Skeletal muscle satellite cell (primary cell): ENCODE measurements around the gene LINGO1.

ENCODE experiments used
- H3K27me3 ChIP-seq: 2 replicates; pipeline ENCODE4 v1.7.0; 2013; ENCODE audit warnings: low read length; ENCODE audit not compliant: control insufficient read depth, insufficient read depth
- H3K36me3 ChIP-seq: 2 replicates; pipeline ENCODE4 v1.7.0; 2013; ENCODE audit warnings: mild to moderate bottlenecking, control low read depth, low read length; ENCODE audit not compliant: insufficient read depth
- H3K4me1 ChIP-seq: 2 replicates; pipeline ENCODE4 v1.7.0; 2013; ENCODE audit warnings: low read length; ENCODE audit not compliant: control insufficient read depth, insufficient read depth
- H3K4me2 ChIP-seq: 2 replicates; pipeline ENCODE4 v1.7.0; 2013; ENCODE audit warnings: mild to moderate bottlenecking, low read length
- H3K4me3 ChIP-seq: 2 replicates; pipeline ENCODE4 v1.7.0; 2013; ENCODE audit warnings: low read length
- H3K9ac ChIP-seq: 2 replicates; pipeline ENCODE4 v1.7.0; 2013; ENCODE audit warnings: mild to moderate bottlenecking, low read depth, low read length, moderate library complexity
- H3K9me3 ChIP-seq: replicated peaks from 2 replicates; pipeline ENCODE4 v1.7.0; 2013; ENCODE audit warnings: mild to moderate bottlenecking, control low read depth, low read length

The LINGO1 gene

DNA sequence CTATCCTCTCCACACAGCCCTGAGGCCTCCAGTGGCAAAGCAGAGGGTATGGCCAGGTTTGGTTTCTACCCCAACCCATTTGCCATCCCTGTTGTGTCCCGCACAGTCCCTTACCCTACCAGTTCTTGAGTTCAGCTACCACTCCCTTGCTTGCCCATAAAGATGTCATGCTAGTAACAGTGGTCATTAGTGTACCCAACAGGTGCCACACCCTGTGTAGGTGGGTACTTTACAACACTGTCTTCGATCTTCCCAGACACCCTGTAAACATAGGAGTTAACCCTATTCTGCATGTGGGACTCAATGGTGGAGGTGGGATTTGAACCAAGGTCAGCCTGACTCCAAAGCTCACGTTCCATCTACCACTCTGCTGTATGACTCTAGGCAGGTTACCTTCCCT, 23.2 kb downstream of the LINGO1 start:
- Histone ChIP-seq H3K36me3 (no peaks in the 10 kb centered on the region), H3K4me1 (peaks cover 8% of the 10 kb centered on the region), H3K9me3 (no peaks in the 10 kb centered on the region), H3K9ac (no peak overlapping the region), H3K4me3 (no peak overlapping the region), H3K4me2 (no peak overlapping the region), H3K27me3 (peaks cover 25% of the 10 kb centered on the region)

DNA sequence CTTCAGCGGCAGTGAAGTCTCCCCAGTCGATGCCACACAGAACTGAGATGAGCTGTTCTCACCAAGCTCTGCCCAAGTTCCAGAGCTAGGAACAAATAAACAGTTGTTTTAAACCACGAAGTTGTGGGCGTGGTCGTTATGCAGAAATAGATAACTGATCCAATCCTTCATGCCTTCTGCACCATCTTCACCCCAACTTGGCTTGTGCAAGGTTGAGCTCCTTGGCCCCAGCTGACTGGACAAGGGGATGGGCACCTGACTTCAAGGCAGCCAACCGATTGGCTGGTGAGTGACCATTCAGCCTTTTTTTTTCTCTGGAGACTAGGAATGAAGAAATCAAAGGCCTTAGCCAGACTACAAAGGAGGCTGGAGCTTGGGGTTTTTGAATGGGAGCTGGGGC, 23.9 kb downstream of the LINGO1 start:
- Histone ChIP-seq H3K36me3 (no peaks in the 10 kb centered on the region), H3K27me3 (peaks cover 26% of the 10 kb centered on the region), H3K9me3 (no peaks in the 10 kb centered on the region), H3K4me1 (peaks cover 8% of the 10 kb centered on the region), H3K4me3 (no peak overlapping the region), H3K4me2 (no peak overlapping the region), H3K9ac (no peak overlapping the region)

DNA sequence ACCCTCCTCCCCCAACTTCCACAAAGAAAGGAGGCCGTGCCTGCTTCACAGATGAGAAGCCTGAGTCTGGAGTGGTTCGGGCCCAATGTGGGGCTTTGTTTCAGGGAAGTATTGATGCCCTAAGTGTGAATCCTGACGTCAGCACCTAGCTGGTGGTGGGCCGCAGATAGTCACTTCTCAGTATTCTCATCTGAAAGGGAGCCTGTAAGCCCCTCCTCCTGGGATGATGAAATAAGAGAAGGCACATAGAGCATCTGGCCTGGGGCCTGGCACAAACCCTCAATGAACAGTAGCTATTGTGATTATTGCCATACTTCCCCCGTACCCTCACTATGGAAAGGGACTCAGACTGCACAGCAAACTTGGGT, 24.8 kb downstream of the LINGO1 start:
- Histone ChIP-seq H3K9ac (no peak overlapping the region), H3K4me3 (no peak overlapping the region), H3K4me1 (peaks cover 8% of the 10 kb centered on the region), H3K4me2 (no peak overlapping the region), H3K9me3 (no peaks in the 10 kb centered on the region), H3K27me3 (peaks cover 35% of the 10 kb centered on the region), H3K36me3 (no peaks in the 10 kb centered on the region)

DNA sequence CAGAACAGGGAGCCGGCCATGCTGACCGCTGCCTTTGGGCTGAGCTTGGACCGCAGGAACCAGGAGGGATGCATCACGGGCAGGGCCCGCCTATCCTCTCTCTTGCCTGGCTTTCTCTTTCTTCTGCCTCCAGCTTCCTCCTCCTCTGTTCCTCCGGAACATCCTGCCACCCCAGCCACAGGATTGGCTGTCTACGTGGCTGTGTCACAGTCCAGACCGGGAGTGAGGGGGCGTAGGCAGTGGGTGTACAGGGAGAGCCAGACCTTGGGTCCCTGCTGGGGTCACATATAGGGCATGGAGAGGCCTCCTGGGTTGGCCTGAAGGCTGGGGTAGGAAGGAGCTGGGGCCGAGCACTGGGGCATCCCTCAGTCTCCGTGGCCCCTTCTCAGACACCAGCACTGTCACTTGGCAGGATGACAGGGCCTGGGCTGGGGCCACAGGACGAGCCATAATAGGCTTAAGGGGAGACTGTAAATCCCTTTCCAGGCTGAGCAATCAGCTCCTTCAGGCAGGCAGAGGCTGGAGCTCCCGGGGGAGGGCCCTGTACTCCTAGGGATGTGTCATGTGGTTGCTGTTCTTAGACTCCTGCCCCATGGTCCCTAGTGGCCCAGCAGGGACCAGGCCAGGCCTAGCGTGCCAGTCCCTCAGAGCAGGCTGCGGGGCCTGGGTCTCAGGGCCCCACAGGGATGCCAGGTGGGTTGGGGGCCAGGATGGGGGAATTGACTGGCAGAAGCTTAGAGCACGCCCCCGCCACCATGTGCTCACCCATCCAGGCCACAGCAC, 25.4 kb downstream of the LINGO1 start:
- Histone ChIP-seq H3K36me3 (no peaks in the 10 kb centered on the region), H3K9me3 (no peaks in the 10 kb centered on the region), H3K4me2 (no peak overlapping the region), H3K4me3 (no peak overlapping the region), H3K9ac (no peak overlapping the region), H3K4me1 (peaks cover 8% of the 10 kb centered on the region), H3K27me3 (peaks cover 41% of the 10 kb centered on the region)

DNA sequence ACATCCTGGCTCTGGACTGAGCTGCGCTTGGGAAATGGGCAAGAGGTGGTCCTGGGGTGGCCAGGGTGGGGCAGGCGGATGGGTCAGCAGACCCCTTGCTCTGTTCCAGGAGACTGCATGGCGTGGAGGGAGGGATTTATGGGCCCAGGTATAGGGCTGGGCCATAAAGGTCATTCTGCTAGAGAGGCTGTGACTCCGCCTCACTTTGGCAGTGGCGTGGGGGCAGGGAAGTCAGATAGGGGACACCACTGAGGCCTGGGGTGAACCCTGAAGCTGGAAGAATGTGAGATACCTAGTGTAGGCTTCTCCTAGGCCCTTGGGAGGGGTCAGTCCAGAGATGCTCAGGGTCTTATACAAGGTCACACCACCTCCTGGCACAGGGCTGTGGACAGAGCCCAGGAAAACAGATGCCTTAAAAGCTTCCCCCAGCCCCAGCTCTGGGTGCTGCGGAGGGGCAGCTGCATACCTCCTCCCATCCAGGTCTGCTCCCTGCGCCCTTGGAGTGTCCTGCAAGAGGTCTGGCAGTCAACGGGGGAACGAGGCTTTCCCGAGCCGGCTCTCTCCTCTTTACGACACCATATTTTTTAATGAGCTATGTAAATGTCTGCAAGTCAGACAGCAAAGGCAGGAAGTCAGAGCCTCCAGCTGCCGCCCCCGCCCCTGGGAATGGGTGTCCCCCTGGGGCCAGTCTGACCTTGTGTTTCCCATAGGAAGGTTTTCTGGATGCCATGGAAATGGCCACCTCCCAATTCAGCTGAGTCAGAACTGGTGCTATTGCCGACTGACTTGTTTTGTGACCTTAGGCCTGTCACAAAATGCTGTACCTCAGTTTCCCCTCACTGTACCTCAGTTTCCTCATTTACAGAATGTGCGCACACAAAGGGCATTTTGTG, 26.3 kb downstream of the LINGO1 start:
- Histone ChIP-seq H3K4me2 (no peak overlapping the region), H3K36me3 (no peaks in the 10 kb centered on the region), H3K9ac (no peak overlapping the region), H3K9me3 (no peaks in the 10 kb centered on the region), H3K4me3 (no peak overlapping the region), H3K4me1 (peaks cover 8% of the 10 kb centered on the region), H3K27me3 (peaks cover 49% of the 10 kb centered on the region)

DNA sequence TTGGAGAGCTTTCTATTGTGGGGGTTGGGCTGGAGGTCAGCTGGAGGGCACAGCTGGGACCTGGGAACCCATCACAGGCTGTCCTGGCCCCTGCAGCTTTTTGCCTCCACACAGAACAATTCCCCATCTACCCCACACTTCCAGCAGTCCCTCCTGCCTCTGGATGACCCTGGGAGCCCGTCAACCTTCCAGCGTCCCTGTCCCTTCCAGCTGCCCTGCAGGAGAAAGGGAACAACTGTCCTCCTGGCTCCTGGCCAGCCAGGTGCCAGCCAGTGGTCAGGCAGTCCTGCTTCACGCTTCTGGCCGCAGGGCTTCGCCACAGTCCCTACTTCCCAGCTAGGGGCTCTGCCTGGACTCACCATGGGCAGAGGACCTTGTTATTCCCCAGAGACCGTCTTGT, 27.2 kb downstream of the LINGO1 start:
- H3K4me1 ChIP-seq = peaks cover 8% of the 10 kb centered on the region
- H3K9me3 ChIP-seq = no peaks in the 10 kb centered on the region
- H3K27me3 ChIP-seq = peaks cover 58% of the 10 kb centered on the region
- no peak overlapping the region for H3K4me3 ChIP-seq
- H3K36me3 ChIP-seq = no peaks in the 10 kb centered on the region
- no peak overlapping the region for H3K4me2 ChIP-seq
- no peak overlapping the region for H3K9ac ChIP-seq

DNA sequence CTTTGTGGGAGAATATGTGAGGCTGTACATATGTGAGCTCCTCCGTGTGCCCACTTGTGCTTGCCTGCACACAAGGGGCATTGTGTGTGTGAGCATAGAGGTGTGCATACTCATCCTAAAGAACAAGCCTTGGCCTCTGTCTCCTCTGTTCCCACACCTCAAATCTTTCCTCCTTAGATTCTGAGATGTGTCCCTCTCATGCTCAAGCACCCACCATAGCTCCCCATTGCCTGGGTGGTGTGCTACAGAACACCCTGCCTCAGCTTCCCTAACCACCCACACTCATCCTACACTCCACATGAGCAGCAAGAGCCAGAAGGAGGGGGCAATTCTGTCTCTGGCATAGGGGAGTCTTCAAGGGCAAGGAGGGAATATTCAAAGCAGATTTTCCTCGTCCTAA, 27.7 kb downstream of the LINGO1 start:
- Histone ChIP-seq H3K36me3 (no peaks in the 10 kb centered on the region), H3K9ac (no peak overlapping the region), H3K4me3 (no peak overlapping the region), H3K9me3 (no peaks in the 10 kb centered on the region), H3K4me2 (no peak overlapping the region), H3K27me3 (peaks cover 54% of the 10 kb centered on the region), H3K4me1 (peaks cover 8% of the 10 kb centered on the region)

DNA sequence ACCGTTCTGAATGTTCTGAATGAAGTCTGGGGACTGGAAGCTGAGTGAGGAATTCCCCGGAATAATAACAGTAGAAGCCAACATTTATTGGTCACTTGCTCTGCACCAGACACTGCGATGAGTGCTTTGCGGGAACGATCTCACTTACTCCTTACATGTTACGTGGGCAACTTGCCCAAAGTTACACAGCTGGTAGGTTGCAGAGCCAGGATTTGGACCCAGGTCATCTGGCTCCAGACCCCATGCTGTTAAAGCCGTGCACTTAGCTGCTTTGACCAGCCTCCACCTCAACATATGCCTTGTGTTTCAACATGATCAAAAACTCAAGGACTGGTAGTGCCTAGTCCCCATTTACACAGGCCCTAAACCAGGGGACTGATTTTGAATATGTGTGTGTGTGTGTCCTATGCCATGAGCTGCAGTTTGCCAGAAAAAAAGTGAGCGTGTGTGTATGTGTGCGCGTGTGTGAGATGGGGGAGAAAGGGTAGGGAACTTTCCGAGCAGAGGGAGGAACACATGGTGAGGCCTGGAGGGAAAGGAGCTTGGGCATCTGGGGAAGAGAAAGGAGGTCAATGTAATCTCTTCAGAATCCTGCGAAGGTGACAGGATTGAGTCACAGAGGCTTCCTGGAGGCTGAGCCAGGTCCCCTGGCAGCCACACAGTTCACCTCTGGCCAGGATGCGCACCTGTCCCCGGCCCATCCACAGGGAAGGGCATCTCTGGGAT, 28.9 kb downstream of the LINGO1 start:
- H3K4me2 ChIP-seq = no peak overlapping the region
- H3K9ac ChIP-seq = no peak overlapping the region
- H3K27me3 ChIP-seq = peaks cover 52% of the 10 kb centered on the region
- H3K36me3 ChIP-seq = no peaks in the 10 kb centered on the region
- H3K4me1 ChIP-seq = peaks cover 8% of the 10 kb centered on the region
- no peaks in the 10 kb centered on the region for H3K9me3 ChIP-seq
- no peak overlapping the region for H3K4me3 ChIP-seq

DNA sequence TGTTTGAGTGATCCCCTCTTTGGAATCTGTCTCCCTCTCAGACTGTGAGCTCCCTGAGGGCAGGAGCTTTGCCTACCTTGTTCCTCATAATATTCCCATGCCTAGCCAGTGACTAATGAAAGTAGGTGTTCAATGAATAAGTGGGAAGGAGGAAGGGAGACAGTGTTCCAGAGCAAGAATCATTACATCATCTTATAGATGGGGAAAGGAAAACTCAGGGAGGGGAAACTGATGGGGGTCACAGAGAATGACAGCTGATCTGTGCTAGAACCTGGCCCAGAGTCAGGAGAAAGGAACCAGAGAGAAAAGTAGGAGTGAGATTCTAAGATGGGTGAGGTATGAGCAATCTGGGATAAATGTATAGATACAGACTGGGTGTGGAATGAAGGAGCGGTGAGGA, 29.9 kb downstream of the LINGO1 start:
- Histone ChIP-seq H3K4me2 (no peak overlapping the region), H3K27me3 (peaks cover 55% of the 10 kb centered on the region), H3K9ac (no peak overlapping the region), H3K9me3 (no peaks in the 10 kb centered on the region), H3K4me3 (no peak overlapping the region), H3K36me3 (no peaks in the 10 kb centered on the region), H3K4me1 (peaks cover 8% of the 10 kb centered on the region)

DNA sequence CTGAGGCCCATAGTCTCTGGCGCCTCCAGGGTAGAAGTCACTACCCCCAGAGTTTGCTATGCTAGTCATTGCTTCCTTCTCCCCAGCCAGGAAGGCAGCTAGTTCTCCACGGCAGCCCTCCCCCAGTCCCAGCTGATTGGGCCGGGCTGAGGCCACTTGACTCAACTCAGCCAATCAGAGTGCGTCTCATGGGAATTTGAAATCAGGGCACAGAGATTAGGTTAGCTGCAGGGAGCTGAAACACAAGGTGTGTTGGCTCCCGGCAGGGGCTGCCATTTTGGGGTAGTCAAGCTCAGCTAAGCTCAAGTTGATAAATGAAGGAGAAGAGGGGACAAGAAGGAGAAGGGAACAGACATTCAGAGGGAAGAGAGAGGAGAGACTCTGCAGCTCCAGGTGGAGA, 32.8 kb downstream of the LINGO1 start:
- H3K4me2 ChIP-seq = no peak overlapping the region
- H3K9me3 ChIP-seq = no peaks in the 10 kb centered on the region
- H3K27me3 ChIP-seq = peaks cover 43% of the 10 kb centered on the region
- H3K36me3 ChIP-seq = no peaks in the 10 kb centered on the region
- no peak overlapping the region for H3K9ac ChIP-seq
- no peaks in the 10 kb centered on the region for H3K4me1 ChIP-seq
- H3K4me3 ChIP-seq = no peak overlapping the region

DNA sequence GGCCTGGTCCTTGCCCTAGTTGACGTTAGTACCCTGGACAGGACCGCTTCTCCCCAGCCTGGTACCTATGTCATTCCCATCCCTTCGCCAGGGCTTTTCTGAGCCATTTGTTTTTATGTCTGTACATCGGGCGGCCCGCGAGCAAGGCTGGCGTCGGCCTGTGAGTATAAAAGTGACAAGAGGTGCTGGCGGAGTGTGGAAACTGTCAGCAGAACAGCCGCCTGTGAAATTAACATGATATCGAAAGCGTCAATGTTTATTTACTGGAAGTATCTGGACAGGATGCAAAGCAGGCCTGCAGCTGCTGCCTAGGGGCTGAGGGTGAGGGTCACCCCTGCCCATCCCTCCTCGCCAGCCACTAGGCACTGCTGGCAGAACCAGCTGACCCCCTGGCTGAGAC, 33.4 kb downstream of the LINGO1 start:
- Histone ChIP-seq H3K36me3 (no peaks in the 10 kb centered on the region), H3K4me2 (no peak overlapping the region), H3K9me3 (no peaks in the 10 kb centered on the region), H3K27me3 (peaks cover 40% of the 10 kb centered on the region), H3K4me3 (no peak overlapping the region), H3K4me1 (no peaks in the 10 kb centered on the region), H3K9ac (no peak overlapping the region)
